Breast epithelium (tissue), 4 donors: ENCODE measurements around the gene TPRG1. TPM values are rescaled to one million over a fixed set of nuclear protein-coding genes. Genes with fewer than 3 reads are reported as not detected.
A peak's percentile ranks its signal among the peaks of the same experiment; 100 is the strongest.

Experiments
- DNase-seq, 2 donors: peaks; one replicate each; pipeline ENCODE4 v3.0.0-alpha.2; 2019; ENCODE audit warnings: low spot score in 2 of 2
- H3K27ac ChIP-seq, 2 donors: fragments of 200-600 bp; sonication (generic) in 1 of 2; one replicate each; pipeline ENCODE4 v1.5.1; 2016 to 2019; ENCODE audit warnings: mild to moderate bottlenecking in 1 of 2
- H3K27me3 ChIP-seq, 2 donors: fragments of 200-600 bp; sonication (generic) in 1 of 2; one replicate each; pipeline versions ENCODE4 v1.5.1 to v1.6.0; 2017 to 2019; ENCODE audit warnings: control low read depth in 1 of 2, mild to moderate bottlenecking in 1 of 2
- H3K36me3 ChIP-seq: fragments of 200-600 bp; one replicate; pipeline ENCODE4 v1.5.1; 2019
- H3K4me1 ChIP-seq, 2 donors: fragments of 200-600 bp; sonication (generic); one replicate each; pipeline ENCODE4 v1.5.1; 2016 to 2019; ENCODE audit warnings: control low read depth in 1 of 2
- H3K4me3 ChIP-seq, 3 donors: fragments of 200-600 bp; sonication (generic); 1 replicate in 2 of 3; 2 replicates in 1 of 3; pipeline ENCODE4 v1.5.1; 2016 to 2019; ENCODE audit warnings: mild to moderate bottlenecking in 3 of 3, moderate library complexity in 2 of 3
- H3K9me3 ChIP-seq, 2 donors: fragments of 200-600 bp; sonication (generic) in 1 of 2; one replicate each; pipeline ENCODE4 v1.5.1; 2016 to 2019; ENCODE audit warnings: control low read depth in 1 of 2
- POLR2A ChIP-seq: fragments of 450-650 bp; IDR thresholded peaks from one replicate; pipeline ENCODE4 v1.6.1; 2016; ENCODE audit warnings: antibody characterized with exemption, mild to moderate bottlenecking, moderate library complexity
- POLR2AphosphoS5 ChIP-seq, 3 donors: sonication (generic); formaldehyde crosslinking; IDR thresholded peaks; one replicate each; pipeline ENCODE4 v1.6.1; 2017; ENCODE audit warnings: antibody characterized with exemption in 3 of 3
- intact Hi-C: fragments of 100-400 bp; cut with DNase I; formaldehyde crosslinking; loops from one replicate; pipeline ENCODE4 v1.15.1; 2023; ENCODE audit warnings: low total_unique reads
- total RNA-seq, 3 donors: library from RNA; depleted of rRNA; stranded (reverse); fragments of >200 nt; gene quantifications; one replicate each; pipeline ENCODE4 v1.1.0, GENCODE V29; 2016
- TF ChIP-seq, protein P1 (sequence below), 3 donors: fragments of 450-650 bp; IDR thresholded peaks; one replicate each; pipeline ENCODE4 v1.5.1; 2016 to 2017; ENCODE audit warnings: antibody characterized with exemption in 3 of 3, mild to moderate bottlenecking in 3 of 3, moderate library complexity in 3 of 3

The TPRG1 gene, protein sequence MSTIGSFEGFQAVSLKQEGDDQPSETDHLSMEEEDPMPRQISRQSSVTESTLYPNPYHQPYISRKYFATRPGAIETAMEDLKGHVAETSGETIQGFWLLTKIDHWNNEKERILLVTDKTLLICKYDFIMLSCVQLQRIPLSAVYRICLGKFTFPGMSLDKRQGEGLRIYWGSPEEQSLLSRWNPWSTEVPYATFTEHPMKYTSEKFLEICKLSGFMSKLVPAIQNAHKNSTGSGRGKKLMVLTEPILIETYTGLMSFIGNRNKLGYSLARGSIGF
- total RNA-seq: 10 to 100 TPM; 29.2 to 65.9 (median 31.9) TPM

DNA sequence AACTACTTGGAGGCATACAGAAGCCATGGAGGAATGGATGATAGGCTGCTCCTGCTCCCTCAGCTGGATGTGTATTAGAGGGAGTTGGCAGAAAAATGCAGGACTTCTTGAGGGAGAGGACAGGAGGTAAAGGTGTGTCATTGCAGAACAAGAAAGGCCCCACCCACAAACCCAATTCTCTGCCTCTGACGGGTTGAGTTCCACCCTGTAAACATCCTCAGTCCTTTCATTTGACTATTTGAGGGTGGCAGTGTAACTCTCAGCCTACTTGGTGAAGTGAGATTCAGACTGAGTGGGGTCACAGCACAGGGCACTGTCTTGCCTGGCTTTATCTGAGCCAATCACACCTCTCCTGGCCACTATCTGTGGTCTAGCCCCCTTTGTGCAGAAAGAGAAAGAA lies at the start of gene TPRG1:
TPRG1 (plus strand) TSS at position 265 of the 400 bp plus-strand sequence. CDS start 35,414 bp downstream, outside the sequence.
- no peaks in the 10 kb centered on the region for H3K27me3 ChIP-seq
- TF ChIP-seq POLR2A (no peak), POLR2AphosphoS5 (IDR thresholded peaks at IDR 0.05) (no peak)
- TF ChIP-seq, protein P1, sequence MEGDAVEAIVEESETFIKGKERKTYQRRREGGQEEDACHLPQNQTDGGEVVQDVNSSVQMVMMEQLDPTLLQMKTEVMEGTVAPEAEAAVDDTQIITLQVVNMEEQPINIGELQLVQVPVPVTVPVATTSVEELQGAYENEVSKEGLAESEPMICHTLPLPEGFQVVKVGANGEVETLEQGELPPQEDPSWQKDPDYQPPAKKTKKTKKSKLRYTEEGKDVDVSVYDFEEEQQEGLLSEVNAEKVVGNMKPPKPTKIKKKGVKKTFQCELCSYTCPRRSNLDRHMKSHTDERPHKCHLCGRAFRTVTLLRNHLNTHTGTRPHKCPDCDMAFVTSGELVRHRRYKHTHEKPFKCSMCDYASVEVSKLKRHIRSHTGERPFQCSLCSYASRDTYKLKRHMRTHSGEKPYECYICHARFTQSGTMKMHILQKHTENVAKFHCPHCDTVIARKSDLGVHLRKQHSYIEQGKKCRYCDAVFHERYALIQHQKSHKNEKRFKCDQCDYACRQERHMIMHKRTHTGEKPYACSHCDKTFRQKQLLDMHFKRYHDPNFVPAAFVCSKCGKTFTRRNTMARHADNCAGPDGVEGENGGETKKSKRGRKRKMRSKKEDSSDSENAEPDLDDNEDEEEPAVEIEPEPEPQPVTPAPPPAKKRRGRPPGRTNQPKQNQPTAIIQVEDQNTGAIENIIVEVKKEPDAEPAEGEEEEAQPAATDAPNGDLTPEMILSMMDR (IDR thresholded peaks at IDR 0.05): no peak
- H3K27ac ChIP-seq: no peak within 1 kb of the TSS
- no peaks in the 10 kb centered on the region for H3K36me3 ChIP-seq
- no peaks in the 10 kb centered on the region for H3K9me3 ChIP-seq
- no peaks in the 10 kb centered on the region for H3K4me1 ChIP-seq
- intact Hi-C loops: no loop called here
- no peak for DNase-seq
- no peak within 1 kb of the TSS for H3K4me3 ChIP-seq

DNA sequence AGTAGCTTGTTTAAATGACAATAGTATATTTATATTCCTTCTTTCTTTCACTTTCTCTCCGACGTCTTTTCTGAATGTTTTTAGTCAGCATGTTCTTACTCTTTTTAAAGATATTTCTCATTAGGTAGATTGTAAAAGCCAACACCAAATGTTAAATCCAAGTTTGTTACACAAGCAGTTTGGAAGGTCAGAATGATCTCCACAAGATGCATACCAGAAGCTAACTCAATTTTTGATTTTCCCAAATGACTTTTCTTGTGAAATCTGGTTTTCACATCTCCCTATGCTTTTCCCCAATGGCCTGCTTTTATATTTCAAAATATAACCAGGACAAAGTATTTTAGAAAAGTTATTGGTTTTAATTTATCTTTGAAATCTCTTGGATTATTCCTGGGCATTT lies 49.7 kb upstream of the TPRG1 start:
- Histone ChIP-seq H3K27ac (peak overlapping the region; percentile 75 to 80), H3K4me1 (peaks cover 0 to 14% of the 10 kb centered on the region in 2 donors), H3K36me3 (no peaks in the 10 kb centered on the region), H3K27me3 (no peaks in the 10 kb centered on the region), H3K4me3 (peak overlapping the region in 1 of 3 donors; percentile 21), H3K9me3 (peaks cover 7% of the 10 kb centered on the region in 2 donors)
- DNase-seq: no peak
- TF ChIP-seq POLR2A (no peak), POLR2AphosphoS5 (IDR thresholded peaks at IDR 0.05) (no peak)
- TF ChIP-seq, protein P1 (IDR thresholded peaks at IDR 0.05): no peak
- intact Hi-C loops: no loop called here

DNA sequence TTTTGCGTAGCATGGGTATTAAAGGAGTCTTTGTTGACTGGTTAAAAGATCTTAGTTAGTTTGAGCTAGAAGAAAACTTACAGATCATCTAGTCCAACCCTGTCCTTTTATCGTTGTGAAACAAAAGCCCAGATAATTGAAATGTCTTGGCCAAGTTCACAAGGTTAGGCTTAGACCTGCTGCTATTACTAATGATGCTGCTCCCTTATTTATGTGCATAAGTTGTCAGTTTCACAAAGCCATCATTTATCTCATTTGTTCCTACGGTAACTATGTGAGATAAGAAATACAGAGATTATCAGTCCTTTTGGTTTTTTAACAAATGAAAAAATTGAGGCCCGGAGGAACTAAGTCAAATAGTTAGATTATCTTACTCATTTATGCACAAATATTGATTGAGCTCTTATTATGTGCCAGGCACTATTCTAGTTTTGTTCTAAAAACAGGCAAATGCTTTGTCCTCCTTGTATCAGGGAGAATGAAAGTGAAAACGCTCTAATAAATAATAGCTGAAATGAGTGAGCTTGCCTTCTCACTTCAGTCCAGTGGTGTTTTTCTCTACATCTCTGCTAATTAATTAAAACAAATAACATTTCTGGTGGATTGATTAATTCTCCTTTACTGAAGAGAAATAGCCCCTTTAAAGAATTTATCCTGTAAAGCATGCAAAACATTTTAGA lies 49.1 kb upstream of the TPRG1 start:
- no peak for DNase-seq
- H3K4me3 ChIP-seq: peak overlapping the region in 1 of 3 donors; percentile 47

DNA sequence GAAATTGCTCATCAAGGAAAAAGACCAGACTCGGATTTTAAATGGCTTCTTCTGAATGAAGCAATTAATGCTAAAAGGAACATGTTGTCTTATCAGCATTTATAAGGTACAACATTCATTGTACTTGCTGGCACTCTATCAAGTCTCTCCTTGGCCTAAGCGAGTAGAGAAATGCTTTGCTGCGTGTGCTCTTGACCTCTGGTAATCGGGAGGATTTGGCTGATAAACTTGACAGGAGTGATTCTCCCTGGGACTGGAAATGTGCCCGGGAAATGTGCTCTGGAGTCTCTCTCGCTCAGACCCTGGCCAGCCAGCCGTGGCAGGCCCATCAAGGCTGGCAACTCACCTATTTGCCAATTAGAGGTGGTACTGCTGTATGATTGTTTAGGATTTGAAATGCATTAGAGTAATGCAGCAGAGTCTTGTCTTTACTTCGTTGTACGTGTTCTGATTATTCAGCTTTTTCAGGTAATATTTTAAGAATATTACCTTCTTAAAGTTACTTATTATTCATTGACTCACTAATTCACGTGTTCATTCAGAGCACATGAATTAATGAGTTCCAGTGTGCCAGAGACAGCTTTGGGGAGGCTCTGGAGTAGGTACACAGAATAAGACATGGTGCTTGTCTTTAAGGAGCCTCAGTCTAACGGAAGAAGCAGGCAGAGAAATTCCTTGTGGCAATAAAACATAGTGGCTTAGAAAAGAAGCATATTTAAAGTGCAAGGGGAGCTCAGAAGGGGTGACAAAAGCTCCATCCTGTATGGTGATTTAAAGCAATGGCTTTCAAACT lies 48.0 kb upstream of the TPRG1 start:
- peak overlapping the region; percentile 80 to 93 for H3K27ac ChIP-seq
- intact Hi-C loops: no loop called here
- DNase-seq: no peak
- peaks cover 0 to 14% of the 10 kb centered on the region in 2 donors for H3K4me1 ChIP-seq
- H3K36me3 ChIP-seq: no peaks in the 10 kb centered on the region
- peak overlapping the region in 1 of 3 donors; percentile 47 for H3K4me3 ChIP-seq
- no peak for TF ChIP-seq POLR2AphosphoS5 (IDR thresholded peaks at IDR 0.05)
- no peak for TF ChIP-seq POLR2A
- TF ChIP-seq, protein P1 (IDR thresholded peaks at IDR 0.05): no peak
- peaks cover 7% of the 10 kb centered on the region in 2 donors for H3K9me3 ChIP-seq
- no peaks in the 10 kb centered on the region for H3K27me3 ChIP-seq

More for the DNA sequence above, 49.1 kb upstream of the TPRG1 start:
- peaks cover 7% of the 10 kb centered on the region in 2 donors for H3K9me3 ChIP-seq
- no peaks in the 10 kb centered on the region for H3K36me3 ChIP-seq
- peaks cover 0 to 14% of the 10 kb centered on the region in 2 donors for H3K4me1 ChIP-seq
- no peaks in the 10 kb centered on the region for H3K27me3 ChIP-seq
- peak overlapping the region; percentile 75 to 80 for H3K27ac ChIP-seq
- TF ChIP-seq, protein P1 (IDR thresholded peaks at IDR 0.05): no peak
- TF ChIP-seq POLR2AphosphoS5 (IDR thresholded peaks at IDR 0.05): no peak
- no peak for TF ChIP-seq POLR2A
- intact Hi-C loops: no loop called here
